ENCODE measurements around the gene PSIP1.
A peak's percentile ranks its signal among the peaks of the same experiment; 100 is the strongest.

PSIP1 gene

GRCh38 chr9:15498246-15498995, 12.3 kb downstream of the PSIP1 start:
- no peak for DNase-seq (ENCODE audit: low read depth)
- TF ChIP-seq, protein P1, sequence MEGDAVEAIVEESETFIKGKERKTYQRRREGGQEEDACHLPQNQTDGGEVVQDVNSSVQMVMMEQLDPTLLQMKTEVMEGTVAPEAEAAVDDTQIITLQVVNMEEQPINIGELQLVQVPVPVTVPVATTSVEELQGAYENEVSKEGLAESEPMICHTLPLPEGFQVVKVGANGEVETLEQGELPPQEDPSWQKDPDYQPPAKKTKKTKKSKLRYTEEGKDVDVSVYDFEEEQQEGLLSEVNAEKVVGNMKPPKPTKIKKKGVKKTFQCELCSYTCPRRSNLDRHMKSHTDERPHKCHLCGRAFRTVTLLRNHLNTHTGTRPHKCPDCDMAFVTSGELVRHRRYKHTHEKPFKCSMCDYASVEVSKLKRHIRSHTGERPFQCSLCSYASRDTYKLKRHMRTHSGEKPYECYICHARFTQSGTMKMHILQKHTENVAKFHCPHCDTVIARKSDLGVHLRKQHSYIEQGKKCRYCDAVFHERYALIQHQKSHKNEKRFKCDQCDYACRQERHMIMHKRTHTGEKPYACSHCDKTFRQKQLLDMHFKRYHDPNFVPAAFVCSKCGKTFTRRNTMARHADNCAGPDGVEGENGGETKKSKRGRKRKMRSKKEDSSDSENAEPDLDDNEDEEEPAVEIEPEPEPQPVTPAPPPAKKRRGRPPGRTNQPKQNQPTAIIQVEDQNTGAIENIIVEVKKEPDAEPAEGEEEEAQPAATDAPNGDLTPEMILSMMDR (IDR thresholded peaks at IDR 0.05; ENCODE audit: low read depth, low read length) = no peak
- no peak for TF ChIP-seq POLR2A (IDR thresholded peaks at IDR 0.05; ENCODE audit: extremely low read depth, insufficient read length)
- TF ChIP-seq, protein P2, sequence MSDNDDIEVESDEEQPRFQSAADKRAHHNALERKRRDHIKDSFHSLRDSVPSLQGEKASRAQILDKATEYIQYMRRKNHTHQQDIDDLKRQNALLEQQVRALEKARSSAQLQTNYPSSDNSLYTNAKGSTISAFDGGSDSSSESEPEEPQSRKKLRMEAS (IDR thresholded peaks at IDR 0.05; ENCODE audit: low read depth, low read length) = no peak
- no peak for TF ChIP-seq MYC (IDR thresholded peaks at IDR 0.05; ENCODE audit: low read depth, low read length)

DNA sequence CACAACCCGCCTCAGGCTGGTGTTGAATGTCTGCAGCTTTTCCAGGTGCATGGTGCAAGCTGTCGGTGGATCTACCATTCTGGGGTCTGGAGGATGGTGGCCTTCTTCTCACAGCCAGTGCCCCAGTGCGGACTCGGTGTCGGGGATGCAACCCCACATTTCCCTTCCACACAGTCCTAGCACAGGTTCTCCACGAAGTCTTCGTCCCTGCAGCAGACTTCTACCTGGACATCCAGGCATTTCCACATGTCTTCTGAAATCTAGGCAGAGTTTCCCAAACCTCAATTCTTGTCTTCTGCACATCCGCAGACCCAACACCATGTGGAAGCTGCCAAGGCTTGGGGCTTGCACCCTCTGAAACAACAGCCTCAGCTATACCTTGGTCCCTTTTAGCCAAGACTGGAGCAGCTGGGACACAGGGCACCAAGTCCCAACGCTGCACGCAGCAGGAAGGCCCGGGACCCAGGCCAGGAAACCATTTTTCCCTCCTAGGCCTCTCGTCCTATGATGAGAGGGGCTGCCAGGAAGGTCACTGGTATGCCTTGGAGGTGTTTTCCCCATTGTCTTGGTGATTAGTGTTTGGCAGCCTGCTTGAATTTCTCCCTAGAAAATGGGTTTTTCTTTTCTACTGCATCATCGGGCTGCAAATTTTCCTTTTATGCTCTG, 18.2 kb downstream of the PSIP1 start:
- DNase-seq (ENCODE audit: low read depth) = no peak
- H3K4me3 ChIP-seq (ENCODE audit: low read depth, low read length) = no peak overlapping the region
- no peak for TF ChIP-seq MYC (IDR thresholded peaks at IDR 0.05; ENCODE audit: low read depth, low read length)
- TF ChIP-seq, protein P1 (IDR thresholded peaks at IDR 0.05; ENCODE audit: low read depth, low read length) = no peak

More at GRCh38 chr9:15498246-15498995, 12.3 kb downstream of the PSIP1 start:
- H3K4me3 ChIP-seq (ENCODE audit: low read depth, low read length) = no peak overlapping the region

DNA sequence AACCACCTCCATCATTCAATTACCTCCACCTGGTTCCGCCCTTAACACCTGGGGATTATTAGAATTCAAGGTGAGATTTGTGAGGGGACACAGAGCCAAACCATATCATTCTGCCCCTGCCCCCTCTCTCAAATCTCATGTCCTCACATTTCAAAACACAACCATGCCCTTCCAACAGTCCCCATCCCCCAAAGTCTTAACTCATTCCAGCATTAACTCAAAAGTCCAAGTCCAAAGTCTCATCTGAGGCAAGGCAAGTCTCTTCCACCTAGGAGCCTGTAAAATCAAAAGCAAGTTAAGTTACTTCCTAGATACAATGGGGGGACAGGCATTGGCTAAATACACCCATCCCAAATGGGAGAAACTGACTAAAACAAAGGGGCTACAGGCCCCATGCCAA, 18.8 kb downstream of the PSIP1 start:
- H3K4me3 ChIP-seq (ENCODE audit: low read depth, low read length) = no peak overlapping the region
- DNase-seq (ENCODE audit: low read depth) = no peak
- TF ChIP-seq, protein P2 (IDR thresholded peaks at IDR 0.05; ENCODE audit: low read depth, low read length) = no peak
- no peak for TF ChIP-seq MYC (IDR thresholded peaks at IDR 0.05; ENCODE audit: low read depth, low read length)

GRCh38 chr9:15485836-15486666, 24.7 kb downstream of the PSIP1 start:
- peak; percentile 44 for DNase-seq (ENCODE audit: low read depth)
- TF ChIP-seq POLR2A (IDR thresholded peaks at IDR 0.05; ENCODE audit: extremely low read depth, insufficient read length) = no peak
- TF ChIP-seq, protein P2 (IDR thresholded peaks at IDR 0.05; ENCODE audit: low read depth, low read length) = no peak
- TF ChIP-seq, protein P1 (IDR thresholded peaks at IDR 0.05; ENCODE audit: low read depth, low read length) = peak; percentile 51
- H3K4me3 ChIP-seq (ENCODE audit: low read depth, low read length) = no peak overlapping the region

DNA sequence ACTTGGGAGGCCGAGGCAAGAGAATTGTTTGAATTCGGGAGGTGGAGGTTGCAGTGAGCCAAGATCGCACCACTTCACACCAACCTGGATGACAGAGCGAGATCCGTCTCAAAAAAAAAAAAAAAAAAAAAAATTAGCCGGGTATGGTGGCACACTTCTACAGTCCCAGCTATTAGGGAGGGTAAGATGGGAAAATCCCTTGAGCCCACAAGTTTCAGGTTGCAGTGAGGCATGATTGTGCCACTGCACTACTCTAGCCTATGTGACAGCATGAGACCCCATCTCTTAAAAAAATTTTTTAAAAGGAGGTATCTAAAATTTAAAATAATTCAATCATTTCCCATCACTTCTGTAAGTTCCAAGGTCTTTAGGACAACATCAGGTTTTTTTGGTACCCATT, 26.0 kb downstream of the PSIP1 start:
- TF ChIP-seq MYC (IDR thresholded peaks at IDR 0.05; ENCODE audit: low read depth, low read length) = no peak
- TF ChIP-seq, protein P1 (IDR thresholded peaks at IDR 0.05; ENCODE audit: low read depth, low read length) = no peak
- TF ChIP-seq POLR2A (IDR thresholded peaks at IDR 0.05; ENCODE audit: extremely low read depth, insufficient read length) = no peak
- TF ChIP-seq, protein P2 (IDR thresholded peaks at IDR 0.05; ENCODE audit: low read depth, low read length) = no peak
- no peak overlapping the region for H3K4me3 ChIP-seq (ENCODE audit: low read depth, low read length)
- DNase-seq (ENCODE audit: low read depth) = no peak

DNA sequence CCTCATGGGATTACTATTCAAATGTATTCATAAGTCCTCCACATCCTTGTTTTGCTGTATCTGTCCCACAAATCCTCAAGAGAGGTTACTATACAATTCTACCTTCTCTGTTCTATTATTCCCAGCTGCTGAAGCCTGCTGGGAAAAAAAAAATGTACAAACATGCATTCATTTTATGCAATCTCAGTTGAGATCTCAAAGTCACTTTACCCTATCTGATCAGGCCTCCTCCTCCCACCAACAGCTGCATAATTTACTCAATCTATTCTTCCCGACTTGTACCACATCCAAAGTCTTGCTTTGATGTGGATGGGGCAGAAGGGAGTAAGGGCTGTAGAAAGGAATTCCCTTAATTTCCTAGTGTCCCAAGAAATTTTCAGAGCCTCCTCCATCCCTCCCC, 28.6 kb downstream of the PSIP1 start:
- H3K4me3 ChIP-seq (ENCODE audit: low read depth, low read length) = no peak overlapping the region
- no peak for DNase-seq (ENCODE audit: low read depth)
- TF ChIP-seq MYC (IDR thresholded peaks at IDR 0.05; ENCODE audit: low read depth, low read length) (no peak), POLR2A (IDR thresholded peaks at IDR 0.05; ENCODE audit: extremely low read depth, insufficient read length) (no peak)
- TF ChIP-seq, protein P1 (IDR thresholded peaks at IDR 0.05; ENCODE audit: low read depth, low read length) = no peak
- TF ChIP-seq, protein P2 (IDR thresholded peaks at IDR 0.05; ENCODE audit: low read depth, low read length) = no peak
